ENCODE data around the gene GTF2H3. TPM values are rescaled to one million over a fixed set of nuclear protein-coding genes. Genes with fewer than 3 reads are reported as not detected.

Gene GTF2H3
- polyA plus RNA-seq, 1 of the 3 experiments (the other 2 are of a cell fraction): 22.4 TPM

DNA sequence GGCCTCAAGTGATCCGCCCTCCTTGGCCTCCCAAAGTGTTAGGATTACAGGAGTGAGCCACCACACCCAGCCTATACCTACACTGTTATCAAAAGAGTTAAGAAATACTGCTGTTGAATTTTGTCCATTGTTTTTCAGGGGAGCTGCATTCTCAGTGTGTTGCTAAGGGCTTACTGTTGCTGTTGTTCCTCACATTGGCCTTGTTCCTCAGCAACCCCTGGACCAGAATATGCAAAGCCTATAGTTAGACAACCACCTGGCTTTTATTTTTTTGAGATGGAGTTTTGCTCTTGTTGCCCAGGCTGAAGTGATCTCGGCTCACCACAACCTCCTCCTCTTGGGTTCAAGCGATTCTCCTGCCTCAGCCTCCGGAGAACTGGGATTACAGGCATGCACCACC lies 73.8 kb downstream of the GTF2H3 start (continued):
- TF ChIP-seq GATA2 (CRISPR knock-in tag; IDR thresholded peaks at IDR 0.05) (no peak), JUND (IDR thresholded peaks at IDR 0.05) (no peak), YY1 (IDR thresholded peaks at IDR 0.05; ENCODE audit: low read depth) (no peak), GABPA (IDR thresholded peaks at IDR 0.05; ENCODE audit: low read depth) (no peak), TAF1 (IDR thresholded peaks at IDR 0.05; ENCODE audit: borderline replicate concordance, low read depth, low read length) (no peak), SMC3 (IDR thresholded peaks at IDR 0.05; ENCODE audit: low read depth, low read length) (no peak)

Small RNA genes within 50 kb of the gene (small RNA-seq; reads per million reads assigned to genes)
- 0 to 14.4 (median 0.98) reads per million in 7 experiments for gene SNORA9B

Other genes with a start within 250 kb of the GTF2H3 start
- 29.7 and 37.6 TPM in 2 replicates for gene KMT5A, start 249.7 kb upstream of the GTF2H3 start, polyA plus RNA-seq (2012; rRNA removed)
- 5.0 and 5.2 TPM in 2 replicates for gene RILPL2, start 197.1 kb upstream of the GTF2H3 start, polyA plus RNA-seq (2012; rRNA removed)
- gene SNRNP35, start 175.7 kb upstream of the GTF2H3 start, polyA plus RNA-seq (2012; rRNA removed): 13.1 and 16.0 TPM in 2 replicates
- 26.8 and 32.6 TPM in 2 replicates for gene RILPL1, start 100.1 kb upstream of the GTF2H3 start, polyA plus RNA-seq (2012; rRNA removed)
- gene TMED2, start 49.3 kb upstream of the GTF2H3 start, polyA plus RNA-seq (2012; rRNA removed): 113 and 120 TPM in 2 replicates
- gene DDX55, start 31.7 kb upstream of the GTF2H3 start, polyA plus RNA-seq (2012; rRNA removed): 25.8 and 32.0 TPM in 2 replicates
- gene EIF2B1, start 143 bp upstream of the GTF2H3 start, polyA plus RNA-seq (2012; rRNA removed): 64.2 and 90.5 TPM in 2 replicates
- gene TCTN2, start 37.3 kb downstream of the GTF2H3 start, polyA plus RNA-seq (2012; rRNA removed): 7.1 and 9.1 TPM in 2 replicates
- gene ATP6V0A2, start 78.5 kb downstream of the GTF2H3 start, polyA plus RNA-seq (2012; rRNA removed): 11.6 and 16.3 TPM in 2 replicates
- 0.13 and 0.15 TPM in 2 replicates for gene DNAH10, start 128.5 kb downstream of the GTF2H3 start, polyA plus RNA-seq (2012; rRNA removed)

Data from SK-N-SH (cell line).